HEK293 (cell line): Measurements from ENCODE around the gene EXD3.

Experiments used
- CTCF ChIA-PET: fragments of 350-600 bp; formaldehyde crosslinking; extraction: SDS; loops from one replicate; lab custom pipeline; 2021; ENCODE audit warnings: antibody characterized with exemption; lab: Yijun Ruan, JAX
- POLR2A ChIA-PET: fragments of 300-600 bp; formaldehyde crosslinking; extraction: SDS; loops from one replicate; lab custom pipeline; 2020; ENCODE audit warnings: antibody characterized with exemption, inconsistent platforms; lab: Yijun Ruan, JAX
- H3K27ac ChIP-seq: fragments of 200-500 bp; sonication (Bioruptor generic); 2 replicates; pipeline ENCODE4 v1.5.1; 2014; ENCODE audit warnings: low read depth, low read length, control low read depth, inconsistent platforms; ENCODE audit errors: extremely low read depth
- H3K36me3 ChIP-seq, 2 experiments: fragments of 200-500 bp in 1 of 2; sonication (Bioruptor generic) in 1 of 2; 1 replicate in 1 of 2; 2 replicates in 1 of 2; pipeline ENCODE4 v1.5.1; 2014 to 2017; ENCODE audit warnings: inconsistent platforms in 2 of 2, low read length in 2 of 2; ENCODE audit not compliant: control insufficient read depth in 2 of 2, insufficient read depth in 1 of 2
- H3K4me1 ChIP-seq: fragments of 200-500 bp; sonication (Bioruptor generic); 2 replicates; pipeline ENCODE4 v1.5.1; 2014; ENCODE audit warnings: mild to moderate bottlenecking, low read length, inconsistent platforms; ENCODE audit not compliant: control insufficient read depth, insufficient read depth
- H3K4me3 ChIP-seq: 2 replicates; pipeline ENCODE4 v1.5.1; 2011; ENCODE audit warnings: low read depth, mild to moderate bottlenecking, control low read depth, low read length, moderate library complexity
- H3K9me3 ChIP-seq: fragments of 200-500 bp; sonication (Bioruptor generic); 2 replicates; pipeline ENCODE4 v1.5.1; 2014; ENCODE audit warnings: low read depth, low read length, inconsistent platforms; ENCODE audit not compliant: control insufficient read depth, insufficient read depth
- OVOL3 ChIP-seq: fragments of 450-650 bp; formaldehyde crosslinking; IDR thresholded peaks from 2 replicates; pipeline ENCODE4 v1.5.1; 2016; ENCODE audit warnings: missing biosample characterization, missing genetic modification characterization
- SCRT1 ChIP-seq: fragments of 450-650 bp; formaldehyde crosslinking; IDR thresholded peaks from 2 replicates; pipeline ENCODE4 v1.5.1; 2016; ENCODE audit warnings: missing biosample characterization, missing genetic modification characterization, borderline replicate concordance
- SCRT2 ChIP-seq: fragments of 450-650 bp; formaldehyde crosslinking; IDR thresholded peaks from 2 replicates; pipeline ENCODE4 v1.5.1; 2016; ENCODE audit warnings: missing biosample characterization, missing genetic modification characterization
- ZBTB1 ChIP-seq: fragments of 450-650 bp; formaldehyde crosslinking; IDR thresholded peaks from 2 replicates; pipeline ENCODE4 v1.5.1; 2016; ENCODE audit warnings: missing biosample characterization, missing genetic modification characterization
- ZBTB20 ChIP-seq: fragments of 450-650 bp; formaldehyde crosslinking; IDR thresholded peaks from 2 replicates; pipeline ENCODE4 v1.5.1; 2016; ENCODE audit warnings: missing biosample characterization, missing genetic modification characterization
- ZBTB21 ChIP-seq: fragments of 450-650 bp; formaldehyde crosslinking; IDR thresholded peaks from 2 replicates; pipeline ENCODE4 v1.5.1; 2017; ENCODE audit warnings: missing biosample characterization, missing genetic modification characterization
- ZFP3 ChIP-seq: fragments of 450-650 bp; formaldehyde crosslinking; IDR thresholded peaks from 2 replicates; pipeline ENCODE4 v1.5.1; 2016; ENCODE audit warnings: low read depth, missing biosample characterization, missing genetic modification characterization
- ZNF114 ChIP-seq: fragments of 450-650 bp; formaldehyde crosslinking; IDR thresholded peaks from 2 replicates; pipeline ENCODE4 v1.5.0; 2017; ENCODE audit warnings: missing biosample characterization, missing genetic modification characterization
- ZNF23 ChIP-seq: fragments of 450-650 bp; formaldehyde crosslinking; IDR thresholded peaks from 2 replicates; pipeline ENCODE4 v1.5.1; 2016; ENCODE audit warnings: missing biosample characterization, missing genetic modification characterization, borderline replicate concordance
- ZNF24 ChIP-seq: fragments of 450-650 bp; formaldehyde crosslinking; IDR thresholded peaks from 2 replicates; pipeline ENCODE4 v1.5.1; 2016; ENCODE audit warnings: missing biosample characterization, missing genetic modification characterization
- ZNF473 ChIP-seq: fragments of 450-650 bp; formaldehyde crosslinking; IDR thresholded peaks from 2 replicates; pipeline ENCODE4 v1.5.1; 2017; ENCODE audit warnings: missing biosample characterization, missing genetic modification characterization
- ZNF548 ChIP-seq: fragments of 450-650 bp; formaldehyde crosslinking; IDR thresholded peaks from 2 replicates; pipeline ENCODE4 v1.5.1; 2016; ENCODE audit warnings: missing biosample characterization, missing genetic modification characterization
- ZNF624 ChIP-seq: fragments of 450-650 bp; formaldehyde crosslinking; IDR thresholded peaks from 2 replicates; pipeline ENCODE4 v1.5.1; 2017; ENCODE audit warnings: missing biosample characterization, missing genetic modification characterization
- TF ChIP-seq, protein P1 (sequence below): fragments of 450-650 bp; formaldehyde crosslinking; IDR thresholded peaks from 2 replicates; pipeline ENCODE4 v1.5.1; 2016; ENCODE audit warnings: missing biosample characterization, missing genetic modification characterization
- TF ChIP-seq, protein P2 (sequence below): fragments of 450-650 bp; formaldehyde crosslinking; IDR thresholded peaks from 2 replicates; pipeline ENCODE4 v1.5.1; 2016; ENCODE audit warnings: missing biosample characterization, missing genetic modification characterization
- TF ChIP-seq, protein P3 (sequence below): fragments of 450-650 bp; formaldehyde crosslinking; IDR thresholded peaks from 2 replicates; pipeline ENCODE4 v1.5.1; 2016; ENCODE audit warnings: missing biosample characterization, missing genetic modification characterization
- TF ChIP-seq, protein P4 (sequence below): fragments of 450-650 bp; formaldehyde crosslinking; IDR thresholded peaks from 2 replicates; pipeline ENCODE4 v1.5.1; 2016; ENCODE audit warnings: missing biosample characterization, missing genetic modification characterization

EXD3 gene

DNA sequence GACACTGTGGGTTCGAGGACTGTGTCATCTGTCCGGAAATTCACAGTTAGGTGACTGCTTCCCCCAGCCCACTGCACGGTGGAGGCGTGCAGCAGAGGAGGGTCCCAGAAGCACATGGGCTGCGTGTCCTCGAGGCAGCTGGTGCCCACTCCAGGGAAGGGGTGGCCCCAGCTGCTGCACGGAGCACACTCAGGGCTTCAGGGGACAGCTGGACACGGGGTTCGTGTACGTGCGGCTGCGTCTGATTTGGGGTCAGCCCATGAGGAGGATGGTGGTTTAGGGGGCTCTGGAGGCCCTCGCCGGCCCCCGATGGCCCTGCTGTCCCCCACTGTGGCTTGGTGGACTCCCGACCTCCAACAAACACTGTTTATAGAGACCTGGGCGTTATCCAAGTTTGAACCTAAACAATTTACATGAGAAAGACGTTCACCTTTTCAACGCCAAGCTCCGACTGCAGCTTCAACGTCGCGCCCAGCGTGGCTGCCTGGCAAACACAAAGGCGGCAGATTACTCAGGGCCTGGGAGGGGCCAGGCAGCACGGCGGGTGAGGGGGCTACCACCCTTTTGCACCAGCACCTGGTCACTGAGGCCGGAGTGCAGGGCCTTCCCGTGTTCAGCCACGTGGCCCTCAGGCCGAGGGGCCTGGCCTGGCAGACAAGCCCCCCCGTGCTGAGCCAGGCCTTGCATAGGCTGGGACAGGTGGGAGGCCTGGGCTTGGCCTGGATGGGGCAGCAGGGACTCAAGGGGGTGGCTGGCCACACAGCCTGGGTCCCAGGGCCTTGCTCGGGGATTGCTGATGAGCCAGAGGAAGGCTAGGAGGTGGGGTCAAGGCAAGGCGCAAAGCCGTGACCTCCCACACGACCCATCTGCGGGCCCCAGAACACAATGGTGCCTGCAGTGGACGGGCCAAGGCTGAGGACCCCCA, 55.2 kb downstream of the EXD3 start:
- H3K27ac ChIP-seq: no peak overlapping the region
- ChIA-PET CTCF (interaction anchor here (0.5 kb wide), 1 partner anchor 43 kb away, joined by 4 read pairs; no protein-coding TSS in a partner anchor), POLR2A (no interaction called here)
- H3K9me3 ChIP-seq: no peaks in the 10 kb centered on the region
- no peak overlapping the region for H3K4me3 ChIP-seq
- no peaks in the 10 kb centered on the region for H3K4me1 ChIP-seq
- no peaks in the 10 kb centered on the region for H3K36me3 ChIP-seq
- no peak for TF ChIP-seq ZNF624 (tag by site-specific recombination)
- TF ChIP-seq, protein P1, sequence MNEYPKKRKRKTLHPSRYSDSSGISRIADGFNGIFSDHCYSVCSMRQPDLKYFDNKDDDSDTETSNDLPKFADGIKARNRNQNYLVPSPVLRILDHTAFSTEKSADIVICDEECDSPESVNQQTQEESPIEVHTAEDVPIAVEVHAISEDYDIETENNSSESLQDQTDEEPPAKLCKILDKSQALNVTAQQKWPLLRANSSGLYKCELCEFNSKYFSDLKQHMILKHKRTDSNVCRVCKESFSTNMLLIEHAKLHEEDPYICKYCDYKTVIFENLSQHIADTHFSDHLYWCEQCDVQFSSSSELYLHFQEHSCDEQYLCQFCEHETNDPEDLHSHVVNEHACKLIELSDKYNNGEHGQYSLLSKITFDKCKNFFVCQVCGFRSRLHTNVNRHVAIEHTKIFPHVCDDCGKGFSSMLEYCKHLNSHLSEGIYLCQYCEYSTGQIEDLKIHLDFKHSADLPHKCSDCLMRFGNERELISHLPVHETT (tag by site-specific recombination): no peak
- no peak for TF ChIP-seq ZNF548 (tag by site-specific recombination)
- TF ChIP-seq ZNF114 (tag by site-specific recombination): no peak
- no peak for TF ChIP-seq SCRT2 (tag by site-specific recombination)
- TF ChIP-seq ZBTB1 (tag by site-specific recombination): no peak
- no peak for TF ChIP-seq SCRT1 (tag by site-specific recombination)
- no peak for TF ChIP-seq ZNF473 (tag by site-specific recombination)

DNA sequence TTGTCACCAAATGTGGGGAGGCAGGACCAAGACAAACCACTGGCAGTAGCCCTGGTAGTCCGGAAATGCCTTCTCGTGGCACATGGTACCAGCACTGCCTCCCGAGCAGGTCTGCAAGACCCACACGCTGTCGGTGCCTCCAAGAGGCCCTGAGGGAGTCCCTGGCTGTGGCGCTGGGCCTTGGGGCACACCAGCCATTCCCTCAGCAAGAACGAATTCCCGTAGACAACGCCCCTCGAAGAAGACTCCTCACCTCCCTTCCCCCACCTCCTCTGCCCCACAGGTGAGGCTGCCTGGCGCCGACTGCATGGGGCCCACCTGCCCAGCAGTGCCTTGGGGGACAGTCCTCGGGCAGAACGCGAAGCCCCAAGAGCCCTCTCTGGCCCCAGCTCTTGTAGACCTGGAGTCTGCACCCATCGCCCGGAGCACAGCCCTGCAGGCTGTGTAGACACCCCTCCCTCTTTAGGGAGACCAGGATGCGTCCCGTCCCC, 56.0 kb downstream of the EXD3 start:
- H3K36me3 ChIP-seq: no peaks in the 10 kb centered on the region
- H3K27ac ChIP-seq: no peak overlapping the region
- POLR2A ChIA-PET: no interaction called here
- no peak overlapping the region for H3K4me3 ChIP-seq
- no peaks in the 10 kb centered on the region for H3K9me3 ChIP-seq
- TF ChIP-seq, protein P2, sequence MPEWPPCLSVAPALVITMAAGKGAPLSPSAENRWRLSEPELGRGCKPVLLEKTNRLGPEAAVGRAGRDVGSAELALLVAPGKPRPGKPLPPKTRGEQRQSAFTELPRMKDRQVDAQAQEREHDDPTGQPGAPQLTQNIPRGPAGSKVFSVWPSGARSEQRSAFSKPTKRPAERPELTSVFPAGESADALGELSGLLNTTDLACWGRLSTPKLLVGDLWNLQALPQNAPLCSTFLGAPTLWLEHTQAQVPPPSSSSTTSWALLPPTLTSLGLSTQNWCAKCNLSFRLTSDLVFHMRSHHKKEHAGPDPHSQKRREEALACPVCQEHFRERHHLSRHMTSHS: no peak
- no peak for TF ChIP-seq ZBTB20
- TF ChIP-seq ZNF23 (tag by site-specific recombination): no peak
- no peak for TF ChIP-seq ZBTB21 (tag by site-specific recombination)
- TF ChIP-seq ZNF24 (tag by site-specific recombination): no peak
- no peak for TF ChIP-seq SCRT2 (tag by site-specific recombination)
- no peak for TF ChIP-seq ZFP3 (tag by site-specific recombination)
- TF ChIP-seq OVOL3 (tag by site-specific recombination): no peak
- TF ChIP-seq, protein P3, sequence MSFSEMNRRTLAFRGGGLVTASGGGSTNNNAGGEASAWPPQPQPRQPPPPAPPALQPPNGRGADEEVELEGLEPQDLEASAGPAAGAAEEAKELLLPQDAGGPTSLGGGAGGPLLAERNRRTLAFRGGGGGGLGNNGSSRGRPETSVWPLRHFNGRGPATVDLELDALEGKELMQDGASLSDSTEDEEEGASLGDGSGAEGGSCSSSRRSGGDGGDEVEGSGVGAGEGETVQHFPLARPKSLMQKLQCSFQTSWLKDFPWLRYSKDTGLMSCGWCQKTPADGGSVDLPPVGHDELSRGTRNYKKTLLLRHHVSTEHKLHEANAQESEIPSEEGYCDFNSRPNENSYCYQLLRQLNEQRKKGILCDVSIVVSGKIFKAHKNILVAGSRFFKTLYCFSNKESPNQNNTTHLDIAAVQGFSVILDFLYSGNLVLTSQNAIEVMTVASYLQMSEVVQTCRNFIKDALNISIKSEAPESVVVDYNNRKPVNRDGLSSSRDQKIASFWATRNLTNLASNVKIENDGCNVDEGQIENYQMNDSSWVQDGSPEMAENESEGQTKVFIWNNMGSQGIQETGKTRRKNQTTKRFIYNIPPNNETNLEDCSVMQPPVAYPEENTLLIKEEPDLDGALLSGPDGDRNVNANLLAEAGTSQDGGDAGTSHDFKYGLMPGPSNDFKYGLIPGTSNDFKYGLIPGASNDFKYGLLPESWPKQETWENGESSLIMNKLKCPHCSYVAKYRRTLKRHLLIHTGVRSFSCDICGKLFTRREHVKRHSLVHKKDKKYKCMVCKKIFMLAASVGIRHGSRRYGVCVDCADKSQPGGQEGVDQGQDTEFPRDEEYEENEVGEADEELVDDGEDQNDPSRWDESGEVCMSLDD (tag by site-specific recombination): no peak
- TF ChIP-seq, protein P4, sequence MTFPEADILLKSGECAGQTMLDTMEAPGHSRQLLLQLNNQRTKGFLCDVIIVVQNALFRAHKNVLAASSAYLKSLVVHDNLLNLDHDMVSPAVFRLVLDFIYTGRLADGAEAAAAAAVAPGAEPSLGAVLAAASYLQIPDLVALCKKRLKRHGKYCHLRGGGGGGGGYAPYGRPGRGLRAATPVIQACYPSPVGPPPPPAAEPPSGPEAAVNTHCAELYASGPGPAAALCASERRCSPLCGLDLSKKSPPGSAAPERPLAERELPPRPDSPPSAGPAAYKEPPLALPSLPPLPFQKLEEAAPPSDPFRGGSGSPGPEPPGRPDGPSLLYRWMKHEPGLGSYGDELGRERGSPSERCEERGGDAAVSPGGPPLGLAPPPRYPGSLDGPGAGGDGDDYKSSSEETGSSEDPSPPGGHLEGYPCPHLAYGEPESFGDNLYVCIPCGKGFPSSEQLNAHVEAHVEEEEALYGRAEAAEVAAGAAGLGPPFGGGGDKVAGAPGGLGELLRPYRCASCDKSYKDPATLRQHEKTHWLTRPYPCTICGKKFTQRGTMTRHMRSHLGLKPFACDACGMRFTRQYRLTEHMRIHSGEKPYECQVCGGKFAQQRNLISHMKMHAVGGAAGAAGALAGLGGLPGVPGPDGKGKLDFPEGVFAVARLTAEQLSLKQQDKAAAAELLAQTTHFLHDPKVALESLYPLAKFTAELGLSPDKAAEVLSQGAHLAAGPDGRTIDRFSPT (tag by site-specific recombination): no peak
- TF ChIP-seq, all 188 proteins: peak for 0
- CTCF ChIA-PET: no interaction called here
- no peaks in the 10 kb centered on the region for H3K4me1 ChIP-seq
